DOHH2 (cell line): ENCODE data around the gene RASAL2.

Experiments
- CTCF ChIP-seq: fragments of 200-600 bp; sonication (generic); IDR thresholded peaks from one replicate; pipeline ENCODE4 v1.5.1; 2014; ENCODE audit warnings: antibody characterized with exemption, mild to moderate bottlenecking, low read depth, low read length; ENCODE audit not compliant: poor library complexity, severe bottlenecking
- EZH2phosphoT487 ChIP-seq: fragments of 200-600 bp; sonication (generic); IDR thresholded peaks from 2 replicates; pipeline ENCODE4 v1.6.1; 2017; ENCODE audit warnings: borderline replicate concordance, mild to moderate bottlenecking, antibody characterized with exemption, low read length, moderate library complexity, mixed read lengths

- TF ChIP-seq CTCF = no peak
- TF ChIP-seq EZH2phosphoT487 = no peak
These were observed 438.0 kb downstream of the RASAL2 start for GRCh38 chr1:178531887-178532286.
